Measurements from ENCODE around the gene KRT77. TPM values are rescaled to one million over a fixed set of nuclear protein-coding genes. Genes with fewer than 3 reads are reported as not detected.

KRT77 gene
- total and polyA plus RNA-seq, 7 donors, result 0.01 to 0.04 TPM; not detected in 5

GRCh38 chr12:52647601-52648000, 55.7 kb downstream of the KRT77 start:
- Histone ChIP-seq H3K27me3 (ENCODE audit: insufficient read depth in 3 of 3, low read length in 2 of 3) (peaks cover 0 to 10% (median 4%) of the 10 kb centered on the region in 3 donors), H3K9me3 (no peaks in the 10 kb centered on the region), H3K4me1 (no peaks in the 10 kb centered on the region), H3K4me3 (no peak overlapping the region), H3K36me3 (ENCODE audit: insufficient read depth in 1 of 2, low read depth in 1 of 2) (no peaks in the 10 kb centered on the region), H3K27ac (no peak overlapping the region)
- intact Hi-C loops (cut with DNase I), result no loop called here
- ATAC-seq (no peak), DNase-seq (no peak)
- TF ChIP-seq CTCF (IDR thresholded peaks at IDR 0.05), result no peak
- WGBS, 3 donors, result 91 to 93% (median 93%) methylated on average over 9 of the region's 9 CpGs

- Histone ChIP-seq H3K9me3 (no peaks in the 10 kb centered on the region), H3K36me3 (ENCODE audit: insufficient read depth in 1 of 2, low read depth in 1 of 2) (no peaks in the 10 kb centered on the region), H3K27ac (no peak overlapping the region), H3K4me3 (no peak overlapping the region), H3K4me1 (no peaks in the 10 kb centered on the region), H3K27me3 (ENCODE audit: insufficient read depth in 3 of 3, low read length in 2 of 3) (peaks cover 0 to 10% (median 8%) of the 10 kb centered on the region in 3 donors)
- ATAC-seq (no peak), DNase-seq (no peak)
- intact Hi-C loops (cut with DNase I), result no loop called here
- 81 to 84% (median 82%) methylated on average over 12 of the region's 12 CpGs for WGBS, 3 donors
- TF ChIP-seq CTCF (IDR thresholded peaks at IDR 0.05), result no peak
Observed at GRCh38 chr12:52646613-52647012, 56.7 kb downstream of the KRT77 start.

- Histone ChIP-seq H3K27ac (no peak overlapping the region), H3K27me3 (ENCODE audit: insufficient read depth in 3 of 3, low read length in 2 of 3) (peaks cover 0 to 10% (median 8%) of the 10 kb centered on the region in 3 donors), H3K36me3 (ENCODE audit: insufficient read depth in 1 of 2, low read depth in 1 of 2) (no peaks in the 10 kb centered on the region), H3K4me1 (no peaks in the 10 kb centered on the region), H3K9me3 (no peaks in the 10 kb centered on the region), H3K4me3 (no peak overlapping the region)
- intact Hi-C loops (cut with DNase I), result no loop called here
- no peak for DNase-seq
- 50 to 69% (median 56%) methylated on average over 4 of the region's 4 CpGs for WGBS, 3 donors
- ATAC-seq, result no peak
- no peak for TF ChIP-seq CTCF (IDR thresholded peaks at IDR 0.05)
Observed at GRCh38 chr12:52645982-52646381, 57.3 kb downstream of the KRT77 start.

GRCh38 chr12:52645120-52645761, 58.1 kb downstream of the KRT77 start:
- Histone ChIP-seq H3K27ac (no peak overlapping the region), H3K4me3 (no peak overlapping the region), H3K36me3 (ENCODE audit: insufficient read depth in 1 of 2, low read depth in 1 of 2) (no peaks in the 10 kb centered on the region), H3K9me3 (no peaks in the 10 kb centered on the region), H3K4me1 (no peaks in the 10 kb centered on the region), H3K27me3 (ENCODE audit: insufficient read depth in 3 of 3, low read length in 2 of 3) (peaks cover 0 to 10% (median 5%) of the 10 kb centered on the region in 3 donors)
- DNase-seq (no peak), ATAC-seq (no peak)
- WGBS, 3 donors, result 74 to 78% (median 76%) methylated on average over 7 of the region's 7 CpGs
- intact Hi-C loops (cut with DNase I), result no loop called here
- TF ChIP-seq CTCF (IDR thresholded peaks at IDR 0.05), result no peak

- WGBS, 3 donors, result 81 to 88% (median 82%) methylated on average over 6 of the region's 6 CpGs
- no peak for TF ChIP-seq CTCF (IDR thresholded peaks at IDR 0.05)
- no peaks in the 10 kb centered on the region for H3K9me3 ChIP-seq
- intact Hi-C loops (cut with DNase I), result no loop called here
- peaks cover 0 to 10% (median 10%) of the 10 kb centered on the region in 3 donors for H3K27me3 ChIP-seq (ENCODE audit: insufficient read depth in 3 of 3, low read length in 2 of 3)
- ATAC-seq (no peak), DNase-seq (no peak)
- H3K4me1 ChIP-seq, result no peaks in the 10 kb centered on the region
- no peaks in the 10 kb centered on the region for H3K36me3 ChIP-seq (ENCODE audit: insufficient read depth in 1 of 2, low read depth in 1 of 2)
- H3K4me3 ChIP-seq, result no peak overlapping the region
- H3K27ac ChIP-seq, result no peak overlapping the region
Observed at GRCh38 chr12:52644078-52644415, 59.3 kb downstream of the KRT77 start.
